Measurements from ENCODE around the gene DEFB119.

DNA sequence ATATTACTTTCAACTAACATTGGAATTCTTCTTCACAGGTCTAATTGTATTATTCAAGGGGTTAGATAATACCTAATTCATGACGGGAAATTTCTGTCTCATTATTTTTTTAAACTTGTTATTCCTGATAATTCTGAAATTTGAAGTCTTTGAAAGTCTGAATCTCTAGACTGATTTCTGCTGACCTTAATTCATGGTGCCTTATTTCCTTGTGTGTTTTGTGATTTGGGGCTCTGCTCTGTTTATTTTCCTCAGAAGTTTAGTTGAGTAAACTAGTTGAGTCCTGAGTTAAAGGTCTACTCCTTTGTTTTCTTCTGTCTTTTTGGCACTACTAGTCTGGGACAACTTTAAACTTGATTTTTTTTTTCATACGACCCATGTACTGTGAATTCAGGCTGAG is 16.0 kb downstream of the DEFB119 start:
- TF ChIP-seq CSDC2 (CRISPR knock-in tag; IDR thresholded peaks at IDR 0.05): no peak
- TF ChIP-seq GLIS3 (CRISPR knock-in tag; IDR thresholded peaks at IDR 0.05): no peak
- TF ChIP-seq POU6F1 (CRISPR knock-in tag; IDR thresholded peaks at IDR 0.05; ENCODE audit: borderline replicate concordance, low read depth): no peak
- no peak for TF ChIP-seq RARB (CRISPR knock-in tag; IDR thresholded peaks at IDR 0.05)
- TF ChIP-seq ZFP3 (CRISPR knock-in tag; IDR thresholded peaks at IDR 0.05): no peak
- no peak for TF ChIP-seq TCF4 (CRISPR knock-in tag; IDR thresholded peaks at IDR 0.05; ENCODE audit: borderline replicate concordance)
- TF ChIP-seq CREB5 (CRISPR knock-in tag; IDR thresholded peaks at IDR 0.05; ENCODE audit: low read depth): no peak
- no peak for TF ChIP-seq ESRRG (CRISPR knock-in tag; IDR thresholded peaks at IDR 0.05)
- TF ChIP-seq ZC3H10 (CRISPR knock-in tag; IDR thresholded peaks at IDR 0.05): no peak
- TF ChIP-seq OSR1 (CRISPR knock-in tag; IDR thresholded peaks at IDR 0.05): no peak
